Lower leg skin (tissue), 3 donors: Measurements from ENCODE around the gene INSRR.

Source experiments
- CTCF ChIP-seq, 3 donors: fragments of 450-650 bp; IDR thresholded peaks; one replicate each; pipeline ENCODE4 v1.5.1; 2016; ENCODE audit warnings: antibody characterized with exemption in 3 of 3, mild to moderate bottlenecking in 3 of 3, moderate library complexity in 2 of 3
- POLR2A ChIP-seq, 2 donors: fragments of 450-650 bp; IDR thresholded peaks; one replicate each; pipeline ENCODE4 v1.6.1; 2016 to 2017; ENCODE audit warnings: antibody characterized with exemption in 2 of 2, mild to moderate bottlenecking in 1 of 2, moderate library complexity in 1 of 2

GRCh38 chr1:156796340-156797097 lies 62.4 kb downstream of the INSRR start:
- TF ChIP-seq CTCF (IDR thresholded peaks at IDR 0.05) (no peak), POLR2A (IDR thresholded peaks at IDR 0.05) (no peak)
